Neural crest cell (in vitro differentiated cells): Measurements from ENCODE around the gene SND1. TPM values are rescaled to one million over a fixed set of nuclear protein-coding genes. Genes with fewer than 3 reads are reported as not detected.

Source experiments
- DNase-seq: peaks from one replicate; pipeline ENCODE4 v3.0.0; 2021; ENCODE audit warnings: low read depth, mixed read lengths, low spot score
- H3K27ac Mint-ChIP-seq: one replicate; pipeline ENCODE4 v1.8.0; 2021; ENCODE audit warnings: mild to moderate bottlenecking, mixed read lengths; ENCODE audit not compliant: unreplicated experiment
- H3K27me3 Mint-ChIP-seq: 2 replicates; pipeline ENCODE4 v1.8.0; 2021; ENCODE audit warnings: low read depth, mild to moderate bottlenecking, mixed read lengths
- H3K36me3 Mint-ChIP-seq: 2 replicates; pipeline ENCODE4 v1.8.0; 2021; ENCODE audit warnings: low read depth, mild to moderate bottlenecking, mixed read lengths
- H3K4me1 Mint-ChIP-seq: 2 replicates; pipeline ENCODE4 v1.8.0; 2021; ENCODE audit warnings: mixed read lengths
- H3K4me3 Mint-ChIP-seq: one replicate; pipeline ENCODE4 v1.8.0; 2021; ENCODE audit warnings: mild to moderate bottlenecking, mixed read lengths
- H3K9me3 Mint-ChIP-seq: 2 replicates; pipeline ENCODE4 v1.8.0; 2021; ENCODE audit warnings: mixed read lengths
- CTCF ChIP-seq: fragments of 200-600 bp; sonication (generic); conservative IDR thresholded peaks from 2 replicates; pipeline ENCODE4 v1.5.0; 2021; ENCODE audit warnings: antibody characterized with exemption, mild to moderate bottlenecking
- total RNA-seq: library from RNA; stranded (reverse); gene quantifications from 2 replicates; pipeline ENCODE4 v1.2.1, GENCODE V29; 2021

Gene SND1
- total RNA-seq, 1 donor from 2014 or later = 184 TPM

GRCh38 chr7:127731431-127732080, 79.6 kb downstream of the SND1 start:
- no peaks in the 10 kb centered on the region for H3K27me3 Mint-ChIP-seq
- H3K9me3 Mint-ChIP-seq = no peaks in the 10 kb centered on the region
- TF ChIP-seq CTCF = no peak
- peaks cover 5% of the 10 kb centered on the region for H3K36me3 Mint-ChIP-seq
- peak overlapping the region; percentile 16 for H3K27ac Mint-ChIP-seq
- peaks cover 18% of the 10 kb centered on the region for H3K4me1 Mint-ChIP-seq
- no peak for DNase-seq
- H3K4me3 Mint-ChIP-seq = no peak overlapping the region

DNA sequence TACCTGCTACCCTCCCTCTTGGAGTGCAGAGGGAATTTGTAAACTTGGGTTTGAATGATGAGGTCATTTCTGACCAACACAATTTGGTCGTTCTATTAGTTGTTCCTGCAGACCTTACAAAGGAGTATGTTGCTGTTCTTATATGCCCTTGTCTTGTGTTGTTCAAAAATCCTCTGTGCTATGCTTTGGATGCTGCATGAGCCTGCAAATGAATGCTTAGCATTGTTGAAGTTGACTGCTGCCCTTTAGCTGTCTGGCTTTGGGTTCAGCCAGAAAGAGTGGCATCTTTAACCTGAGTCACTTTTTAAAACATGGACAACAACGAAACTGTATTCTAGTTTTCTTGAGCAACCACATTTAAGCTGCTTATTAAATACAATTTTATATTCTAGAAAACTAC, 80.3 kb downstream of the SND1 start:
- H3K4me1 Mint-ChIP-seq = peaks cover 15% of the 10 kb centered on the region
- H3K9me3 Mint-ChIP-seq = no peaks in the 10 kb centered on the region
- peaks cover 5% of the 10 kb centered on the region for H3K36me3 Mint-ChIP-seq
- no peak overlapping the region for H3K27ac Mint-ChIP-seq
- H3K27me3 Mint-ChIP-seq = no peaks in the 10 kb centered on the region
- no peak for DNase-seq
- no peak overlapping the region for H3K4me3 Mint-ChIP-seq
- no peak for TF ChIP-seq CTCF

GRCh38 chr7:127733986-127734385, 82.0 kb downstream of the SND1 start:
- H3K36me3 Mint-ChIP-seq = peaks cover 5% of the 10 kb centered on the region
- peak overlapping the region; percentile 46 for H3K27ac Mint-ChIP-seq
- H3K4me3 Mint-ChIP-seq = no peak overlapping the region
- no peak for TF ChIP-seq CTCF
- H3K9me3 Mint-ChIP-seq = no peaks in the 10 kb centered on the region
- H3K27me3 Mint-ChIP-seq = no peaks in the 10 kb centered on the region
- DNase-seq = no peak
- H3K4me1 Mint-ChIP-seq = peaks cover 15% of the 10 kb centered on the region

GRCh38 chr7:127736511-127736910, 84.5 kb downstream of the SND1 start:
- no peak overlapping the region for H3K4me3 Mint-ChIP-seq
- no peak for TF ChIP-seq CTCF
- no peak for DNase-seq
- peaks cover 23% of the 10 kb centered on the region for H3K4me1 Mint-ChIP-seq
- no peaks in the 10 kb centered on the region for H3K9me3 Mint-ChIP-seq
- no peaks in the 10 kb centered on the region for H3K27me3 Mint-ChIP-seq
- H3K27ac Mint-ChIP-seq = peak overlapping the region; percentile 5
- H3K36me3 Mint-ChIP-seq = peaks cover 2% of the 10 kb centered on the region

- Mint-ChIP-seq H3K4me1 (peaks cover 9% of the 10 kb centered on the region), H3K27ac (no peak overlapping the region), H3K4me3 (no peak overlapping the region), H3K27me3 (no peaks in the 10 kb centered on the region), H3K9me3 (no peaks in the 10 kb centered on the region), H3K36me3 (peaks cover 2% of the 10 kb centered on the region)
- TF ChIP-seq CTCF = no peak
- no peak for DNase-seq
Observed at GRCh38 chr7:127738859-127739258, 86.9 kb downstream of the SND1 start.
